ENCODE measurements around the gene AMTN.

- TF ChIP-seq CTCF (IDR thresholded peaks at IDR 0.05; ENCODE audit: insufficient read depth, low read depth, low read length) (peak; percentile 87), EZH2 (IDR thresholded peaks at IDR 0.05; ENCODE audit: insufficient read depth, low read length) (no peak)
These were observed 41.0 kb downstream of the AMTN start for GRCh38 chr4:70559211-70559830.
